ENCODE measurements around the gene FBP1.

- TF ChIP-seq, protein P1, sequence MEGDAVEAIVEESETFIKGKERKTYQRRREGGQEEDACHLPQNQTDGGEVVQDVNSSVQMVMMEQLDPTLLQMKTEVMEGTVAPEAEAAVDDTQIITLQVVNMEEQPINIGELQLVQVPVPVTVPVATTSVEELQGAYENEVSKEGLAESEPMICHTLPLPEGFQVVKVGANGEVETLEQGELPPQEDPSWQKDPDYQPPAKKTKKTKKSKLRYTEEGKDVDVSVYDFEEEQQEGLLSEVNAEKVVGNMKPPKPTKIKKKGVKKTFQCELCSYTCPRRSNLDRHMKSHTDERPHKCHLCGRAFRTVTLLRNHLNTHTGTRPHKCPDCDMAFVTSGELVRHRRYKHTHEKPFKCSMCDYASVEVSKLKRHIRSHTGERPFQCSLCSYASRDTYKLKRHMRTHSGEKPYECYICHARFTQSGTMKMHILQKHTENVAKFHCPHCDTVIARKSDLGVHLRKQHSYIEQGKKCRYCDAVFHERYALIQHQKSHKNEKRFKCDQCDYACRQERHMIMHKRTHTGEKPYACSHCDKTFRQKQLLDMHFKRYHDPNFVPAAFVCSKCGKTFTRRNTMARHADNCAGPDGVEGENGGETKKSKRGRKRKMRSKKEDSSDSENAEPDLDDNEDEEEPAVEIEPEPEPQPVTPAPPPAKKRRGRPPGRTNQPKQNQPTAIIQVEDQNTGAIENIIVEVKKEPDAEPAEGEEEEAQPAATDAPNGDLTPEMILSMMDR (conservative IDR thresholded peaks at IDR 0.05; ENCODE audit: low read depth, low read length): no peak
- TF ChIP-seq EZH2 (IDR thresholded peaks at IDR 0.05; ENCODE audit: low read length, unreplicated experiment): no peak
Measured at GRCh38 chr9:94557376-94557775, 81.9 kb downstream of the FBP1 start.
